Measurements from ENCODE around the gene CPXM1.

Gene CPXM1

GRCh38 chr20:2759143-2759542 lies 41.3 kb downstream of the CPXM1 start:
- no peak overlapping the region for H3K4me3 ChIP-seq (replicated peaks; ENCODE audit: low read depth, low read length)
- TF ChIP-seq CTCF (IDR thresholded peaks at IDR 0.05; ENCODE audit: low read length, missing control alignments), result no peak
- DNase-seq (ENCODE audit: low read depth), result no peak

- no peak overlapping the region for H3K4me3 ChIP-seq (replicated peaks; ENCODE audit: low read depth, low read length)
- DNase-seq (ENCODE audit: low read depth), result no peak
- no peak for TF ChIP-seq CTCF (IDR thresholded peaks at IDR 0.05; ENCODE audit: low read length, missing control alignments)
Measured at GRCh38 chr20:2757969-2758368, 42.5 kb downstream of the CPXM1 start.

GRCh38 chr20:2757001-2757400 lies 43.4 kb downstream of the CPXM1 start:
- DNase-seq (ENCODE audit: low read depth), result no peak
- TF ChIP-seq CTCF (IDR thresholded peaks at IDR 0.05; ENCODE audit: low read length, missing control alignments), result no peak
- no peak overlapping the region for H3K4me3 ChIP-seq (replicated peaks; ENCODE audit: low read depth, low read length)

- DNase-seq (ENCODE audit: low read depth), result peak; percentile 72
- no peak overlapping the region for H3K4me3 ChIP-seq (replicated peaks; ENCODE audit: low read depth, low read length)
- TF ChIP-seq CTCF (IDR thresholded peaks at IDR 0.05; ENCODE audit: low read length, missing control alignments), result peak; percentile 90
Measured at GRCh38 chr20:2756056-2756611, 44.3 kb downstream of the CPXM1 start.

GRCh38 chr20:2755451-2756055 lies 44.9 kb downstream of the CPXM1 start:
- H3K4me3 ChIP-seq (replicated peaks; ENCODE audit: low read depth, low read length), result no peak overlapping the region
- DNase-seq (ENCODE audit: low read depth), result no peak
- no peak for TF ChIP-seq CTCF (IDR thresholded peaks at IDR 0.05; ENCODE audit: low read length, missing control alignments)

- peak; percentile 22 for DNase-seq (ENCODE audit: low read depth)
- TF ChIP-seq CTCF (IDR thresholded peaks at IDR 0.05; ENCODE audit: low read length, missing control alignments), result no peak
- H3K4me3 ChIP-seq (replicated peaks; ENCODE audit: low read depth, low read length), result no peak overlapping the region
Measured at GRCh38 chr20:2754424-2754823, 46.0 kb downstream of the CPXM1 start.

- DNase-seq (ENCODE audit: low read depth), result no peak
- H3K4me3 ChIP-seq (replicated peaks; ENCODE audit: low read depth, low read length), result no peak overlapping the region
- TF ChIP-seq CTCF (IDR thresholded peaks at IDR 0.05; ENCODE audit: low read length, missing control alignments), result no peak
Measured at GRCh38 chr20:2753461-2754040, 46.9 kb downstream of the CPXM1 start.

All from fibroblast of pulmonary artery (primary cell).